ENCODE measurements around the gene EVI5. TPM values are rescaled to one million over a fixed set of nuclear protein-coding genes. Genes with fewer than 3 reads are reported as not detected.

Gene EVI5
- total RNA-seq, 1 donor from 2014 or later: 52.6 TPM

- DNase-seq (ENCODE audit: extremely low spot score, unreplicated experiment): no peak
- no peak overlapping the region for H3K4me3 Mint-ChIP-seq (ENCODE audit: unreplicated experiment)
Measured at GRCh38 chr1:92577261-92577895, 207.5 kb downstream of the EVI5 start.

GRCh38 chr1:92575123-92575522, 209.8 kb downstream of the EVI5 start:
- Mint-ChIP-seq H3K4me1 (ENCODE audit: unreplicated experiment) (peaks cover 2% of the 10 kb centered on the region), H3K27ac (ENCODE audit: unreplicated experiment) (no peak overlapping the region), H3K9me3 (ENCODE audit: unreplicated experiment) (no peaks in the 10 kb centered on the region), H3K27me3 (ENCODE audit: unreplicated experiment) (no peaks in the 10 kb centered on the region), H3K36me3 (ENCODE audit: unreplicated experiment) (peaks cover 5% of the 10 kb centered on the region), H3K4me3 (ENCODE audit: unreplicated experiment) (no peak overlapping the region)
- DNase-seq (ENCODE audit: extremely low spot score, unreplicated experiment): no peak
- TF ChIP-seq, protein P1, sequence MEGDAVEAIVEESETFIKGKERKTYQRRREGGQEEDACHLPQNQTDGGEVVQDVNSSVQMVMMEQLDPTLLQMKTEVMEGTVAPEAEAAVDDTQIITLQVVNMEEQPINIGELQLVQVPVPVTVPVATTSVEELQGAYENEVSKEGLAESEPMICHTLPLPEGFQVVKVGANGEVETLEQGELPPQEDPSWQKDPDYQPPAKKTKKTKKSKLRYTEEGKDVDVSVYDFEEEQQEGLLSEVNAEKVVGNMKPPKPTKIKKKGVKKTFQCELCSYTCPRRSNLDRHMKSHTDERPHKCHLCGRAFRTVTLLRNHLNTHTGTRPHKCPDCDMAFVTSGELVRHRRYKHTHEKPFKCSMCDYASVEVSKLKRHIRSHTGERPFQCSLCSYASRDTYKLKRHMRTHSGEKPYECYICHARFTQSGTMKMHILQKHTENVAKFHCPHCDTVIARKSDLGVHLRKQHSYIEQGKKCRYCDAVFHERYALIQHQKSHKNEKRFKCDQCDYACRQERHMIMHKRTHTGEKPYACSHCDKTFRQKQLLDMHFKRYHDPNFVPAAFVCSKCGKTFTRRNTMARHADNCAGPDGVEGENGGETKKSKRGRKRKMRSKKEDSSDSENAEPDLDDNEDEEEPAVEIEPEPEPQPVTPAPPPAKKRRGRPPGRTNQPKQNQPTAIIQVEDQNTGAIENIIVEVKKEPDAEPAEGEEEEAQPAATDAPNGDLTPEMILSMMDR (IDR thresholded peaks at IDR 0.05): no peak

More at GRCh38 chr1:92577261-92577895, 207.5 kb downstream of the EVI5 start:
- Mint-ChIP-seq H3K36me3 (ENCODE audit: unreplicated experiment) (peaks cover 12% of the 10 kb centered on the region), H3K27me3 (ENCODE audit: unreplicated experiment) (no peaks in the 10 kb centered on the region), H3K4me1 (ENCODE audit: unreplicated experiment) (peaks cover 2% of the 10 kb centered on the region), H3K9me3 (ENCODE audit: unreplicated experiment) (no peaks in the 10 kb centered on the region), H3K27ac (ENCODE audit: unreplicated experiment) (no peak overlapping the region)
- TF ChIP-seq, protein P1 (IDR thresholded peaks at IDR 0.05): no peak

GRCh38 chr1:92572520-92572919, 212.4 kb downstream of the EVI5 start:
- Mint-ChIP-seq H3K36me3 (ENCODE audit: unreplicated experiment) (peaks cover 4% of the 10 kb centered on the region), H3K27me3 (ENCODE audit: unreplicated experiment) (no peaks in the 10 kb centered on the region), H3K27ac (ENCODE audit: unreplicated experiment) (no peak overlapping the region), H3K4me3 (ENCODE audit: unreplicated experiment) (no peak overlapping the region), H3K9me3 (ENCODE audit: unreplicated experiment) (no peaks in the 10 kb centered on the region), H3K4me1 (ENCODE audit: unreplicated experiment) (no peaks in the 10 kb centered on the region)
- no peak for DNase-seq (ENCODE audit: extremely low spot score, unreplicated experiment)
- TF ChIP-seq, protein P1 (IDR thresholded peaks at IDR 0.05): no peak

GRCh38 chr1:92571578-92571977, 213.3 kb downstream of the EVI5 start:
- H3K27me3 Mint-ChIP-seq (ENCODE audit: unreplicated experiment): no peaks in the 10 kb centered on the region
- no peaks in the 10 kb centered on the region for H3K4me1 Mint-ChIP-seq (ENCODE audit: unreplicated experiment)
- no peak for DNase-seq (ENCODE audit: extremely low spot score, unreplicated experiment)
- no peak overlapping the region for H3K4me3 Mint-ChIP-seq (ENCODE audit: unreplicated experiment)
- H3K9me3 Mint-ChIP-seq (ENCODE audit: unreplicated experiment): no peaks in the 10 kb centered on the region
- H3K27ac Mint-ChIP-seq (ENCODE audit: unreplicated experiment): no peak overlapping the region
- TF ChIP-seq, protein P1 (IDR thresholded peaks at IDR 0.05): no peak
- H3K36me3 Mint-ChIP-seq (ENCODE audit: unreplicated experiment): peaks cover 4% of the 10 kb centered on the region

- TF ChIP-seq, protein P1 (IDR thresholded peaks at IDR 0.05): no peak
- H3K9me3 Mint-ChIP-seq (ENCODE audit: unreplicated experiment): no peaks in the 10 kb centered on the region
- H3K4me3 Mint-ChIP-seq (ENCODE audit: unreplicated experiment): no peak overlapping the region
- no peaks in the 10 kb centered on the region for H3K4me1 Mint-ChIP-seq (ENCODE audit: unreplicated experiment)
- H3K27ac Mint-ChIP-seq (ENCODE audit: unreplicated experiment): no peak overlapping the region
- no peaks in the 10 kb centered on the region for H3K27me3 Mint-ChIP-seq (ENCODE audit: unreplicated experiment)
- no peak for DNase-seq (ENCODE audit: extremely low spot score, unreplicated experiment)
- H3K36me3 Mint-ChIP-seq (ENCODE audit: unreplicated experiment): peaks cover 6% of the 10 kb centered on the region
Measured at GRCh38 chr1:92567211-92567868, 217.6 kb downstream of the EVI5 start.

All from osteocyte (in vitro differentiated cells).